Placental pericyte (primary cell): ENCODE data around the gene OR5K1. TPM values are rescaled to one million over a fixed set of nuclear protein-coding genes. Genes with fewer than 3 reads are reported as not detected.

Experiments
- total RNA-seq: library from RNA; depleted of rRNA; stranded (reverse); fragments of >200 nt; gene quantifications from 2 replicates; pipeline ENCODE4 v1.2.3, GENCODE V29; 2012

The OR5K1 gene
- not detected in 2 replicates for total RNA-seq

GRCh38 chr3:98462901-98463300 is at the start of gene OR5K1:
OR5K1 (plus strand) TSS chr3:98463201; CDS start chr3:98469577, 6,376 bp downstream.

GRCh38 chr3:98497381-98497780 is 34.4 kb downstream of the OR5K1 start, which contains the start of gene OR5K2:
OR5K2 (plus strand) TSS chr3:98497681; CDS start chr3:98497681, 0 bp downstream.

Other genes with a start within 250 kb of the OR5K1 start
- gene OR5H6, start 199.0 kb upstream of the OR5K1 start, total RNA-seq = not detected in 2 replicates
- not detected in 2 replicates for gene OR5H2, start 180.7 kb upstream of the OR5K1 start, total RNA-seq
- not detected in 2 replicates for gene OR5K4, start 109.3 kb upstream of the OR5K1 start, total RNA-seq
- gene OR5K3, start 72.5 kb upstream of the OR5K1 start, total RNA-seq = not detected in 2 replicates
- not detected in 2 replicates for gene OR5K2, start 34.5 kb downstream of the OR5K1 start, total RNA-seq
- 142 and 235 TPM in 2 replicates for gene CLDND1, start 59.7 kb downstream of the OR5K1 start, total RNA-seq
- not detected in 2 replicates for gene GPR15, start 68.8 kb downstream of the OR5K1 start, total RNA-seq
- gene CPOX, start 130.4 kb downstream of the OR5K1 start, total RNA-seq = 18.2 and 50.8 TPM in 2 replicates